Erythroblast (primary cell): ENCODE measurements around the gene SLCO1A2.

Source experiments
- GATA1 ChIP-seq: IDR thresholded peaks from 2 replicates; pipeline ENCODE4 v1.6.1; 2011; ENCODE audit warnings: low read depth, mild to moderate bottlenecking, control low read depth, low read length, moderate library complexity
- POLR2A ChIP-seq: IDR thresholded peaks from 2 replicates; pipeline ENCODE4 v1.6.1; 2011; ENCODE audit warnings: mild to moderate bottlenecking, low read length

DNA sequence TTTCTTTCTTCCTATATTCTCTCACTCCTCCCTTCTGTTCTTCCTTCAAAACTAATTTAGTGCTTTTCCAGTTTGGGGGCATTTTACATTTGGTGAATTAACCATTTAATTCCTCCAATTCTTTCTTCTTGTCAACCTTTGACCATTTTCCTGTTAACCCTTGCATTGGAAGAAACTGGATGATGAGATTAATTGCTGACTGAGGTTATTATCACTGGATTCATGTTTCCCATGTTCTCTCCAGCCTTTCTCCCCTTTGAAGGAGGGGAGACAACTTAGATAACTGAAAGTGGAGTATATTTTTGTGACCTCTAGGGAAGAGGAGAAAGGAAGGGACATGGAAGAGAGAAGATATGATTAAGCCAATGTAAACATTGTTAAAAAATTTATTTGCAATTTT lies 70.5 kb downstream of the SLCO1A2 start:
- TF ChIP-seq POLR2A = no peak
- TF ChIP-seq GATA1 = no peak
